Testis (tissue), 3 donors: ENCODE data around the gene P2RX7. TPM values are rescaled to one million over a fixed set of nuclear protein-coding genes. Genes with fewer than 3 reads are reported as not detected.

ENCODE experiments used
- DNase-seq: peaks from one replicate; pipeline ENCODE4 v3.0.0-alpha.2; 2019
- H3K27ac ChIP-seq, 2 donors: fragments of 200-600 bp; sonication (generic); one replicate each; pipeline ENCODE4 v1.5.1; 2019
- H3K27me3 ChIP-seq: fragments of 200-600 bp; sonication (generic); one replicate; pipeline ENCODE4 v1.5.1; 2019
- H3K36me3 ChIP-seq: fragments of 200-600 bp; sonication (generic); one replicate; pipeline ENCODE4 v1.5.1; 2017; ENCODE audit warnings: low read depth; ENCODE audit errors: missing control alignments
- H3K4me1 ChIP-seq: fragments of 200-600 bp; sonication (generic); one replicate; pipeline ENCODE4 v1.5.1; 2019
- H3K4me3 ChIP-seq, 2 donors: fragments of 200-600 bp; sonication (generic); one replicate each; pipeline ENCODE4 v1.5.1; 2017 to 2019
- H3K9me3 ChIP-seq: fragments of 200-600 bp; sonication (generic); one replicate; pipeline ENCODE4 v1.5.1; 2017
- POLR2A ChIP-seq: fragments of 450-650 bp; IDR thresholded peaks from one replicate; pipeline ENCODE4 v1.6.1; 2017; ENCODE audit warnings: antibody characterized with exemption, mild to moderate bottlenecking, moderate library complexity
- WGBS, 2 donors: methylation state at CpG; one replicate each; pipeline ENCODE4 v1.1.5; 2018; 5-methylcytosine and 5-hydroxymethylcytosine counted together
- intact Hi-C: fragments of 100-400 bp; cut with DNase I; formaldehyde crosslinking; loops from one replicate; pipeline ENCODE4 v1.15.1; 2023; ENCODE audit warnings: low total_unique reads
- polyA plus RNA-seq: library from polyadenylated mRNA; stranded (reverse); fragments of 350-450 nt; fragmentation: Illumina TruSeq; extraction: RNeasy Lipid Tissue Mini Kit (QIAGEN cat#74804); gene quantifications from one replicate; pipeline ENCODE4 v1.2.3, GENCODE V29; 2014; ENCODE audit warnings: low read depth, low replicate concordance; ENCODE audit not compliant: insufficient read depth
- total RNA-seq, 2 donors: library from RNA; depleted of rRNA; stranded (reverse); fragments of >200 nt; gene quantifications; one replicate each; pipeline ENCODE4 v1.2.3, GENCODE V29; 2016
- TF ChIP-seq, protein P1 (sequence below), 3 experiments: fragments of 450-650 bp in 2 of 3; fragments of 200-600 bp in 1 of 3; sonication (generic) in 1 of 3; IDR thresholded peaks; one replicate each; pipeline ENCODE4 v1.5.1; 2016 to 2019; ENCODE audit warnings: antibody characterized with exemption in 3 of 3, mild to moderate bottlenecking in 2 of 3, moderate library complexity in 1 of 3

The P2RX7 gene
- total and polyA plus RNA-seq, 3 donors from 2014 or later = 3.0 to 12.8 (median 5.6) TPM

DNA sequence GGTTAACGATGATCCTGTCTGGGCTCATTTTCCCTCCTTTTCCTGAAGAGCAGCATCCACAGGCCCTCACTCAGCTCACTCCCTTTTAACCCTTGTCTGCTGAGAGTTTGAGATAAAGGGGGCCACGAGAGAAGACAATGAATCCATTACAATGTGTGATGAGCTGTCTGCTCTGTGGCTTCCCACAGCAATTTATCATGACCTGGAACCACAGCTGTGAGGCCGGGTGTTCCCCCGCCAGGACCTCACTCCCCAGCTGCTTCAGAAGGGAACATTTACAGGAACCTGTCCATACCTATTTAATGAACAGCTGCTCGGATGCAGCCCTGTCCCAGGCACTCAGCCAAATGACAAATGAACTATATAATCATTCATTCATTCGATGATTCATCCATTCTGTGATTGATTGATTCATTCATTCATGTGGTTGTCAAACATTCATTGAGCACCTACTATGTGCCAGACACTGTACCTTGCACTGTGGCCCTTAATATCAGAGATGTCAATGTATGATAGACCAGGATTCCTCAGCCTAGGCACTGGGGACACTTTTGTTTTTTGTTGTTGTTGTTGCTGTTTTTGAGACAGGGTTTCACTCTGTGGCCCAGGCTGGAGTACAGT lies 18.5 kb upstream of the P2RX7 start:
- Histone ChIP-seq H3K27me3 (no peaks in the 10 kb centered on the region), H3K9me3 (no peaks in the 10 kb centered on the region), H3K4me3 (no peak overlapping the region), H3K27ac (no peak overlapping the region), H3K4me1 (no peaks in the 10 kb centered on the region), H3K36me3 (no peaks in the 10 kb centered on the region)
- intact Hi-C loops = no loop called here
- 56 to 66% methylated on average over 6 of the region's 6 CpGs for WGBS, 2 donors
- no peak for TF ChIP-seq POLR2A
- TF ChIP-seq, protein P1, sequence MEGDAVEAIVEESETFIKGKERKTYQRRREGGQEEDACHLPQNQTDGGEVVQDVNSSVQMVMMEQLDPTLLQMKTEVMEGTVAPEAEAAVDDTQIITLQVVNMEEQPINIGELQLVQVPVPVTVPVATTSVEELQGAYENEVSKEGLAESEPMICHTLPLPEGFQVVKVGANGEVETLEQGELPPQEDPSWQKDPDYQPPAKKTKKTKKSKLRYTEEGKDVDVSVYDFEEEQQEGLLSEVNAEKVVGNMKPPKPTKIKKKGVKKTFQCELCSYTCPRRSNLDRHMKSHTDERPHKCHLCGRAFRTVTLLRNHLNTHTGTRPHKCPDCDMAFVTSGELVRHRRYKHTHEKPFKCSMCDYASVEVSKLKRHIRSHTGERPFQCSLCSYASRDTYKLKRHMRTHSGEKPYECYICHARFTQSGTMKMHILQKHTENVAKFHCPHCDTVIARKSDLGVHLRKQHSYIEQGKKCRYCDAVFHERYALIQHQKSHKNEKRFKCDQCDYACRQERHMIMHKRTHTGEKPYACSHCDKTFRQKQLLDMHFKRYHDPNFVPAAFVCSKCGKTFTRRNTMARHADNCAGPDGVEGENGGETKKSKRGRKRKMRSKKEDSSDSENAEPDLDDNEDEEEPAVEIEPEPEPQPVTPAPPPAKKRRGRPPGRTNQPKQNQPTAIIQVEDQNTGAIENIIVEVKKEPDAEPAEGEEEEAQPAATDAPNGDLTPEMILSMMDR (IDR thresholded peaks at IDR 0.05) = no peak
- DNase-seq = no peak

DNA sequence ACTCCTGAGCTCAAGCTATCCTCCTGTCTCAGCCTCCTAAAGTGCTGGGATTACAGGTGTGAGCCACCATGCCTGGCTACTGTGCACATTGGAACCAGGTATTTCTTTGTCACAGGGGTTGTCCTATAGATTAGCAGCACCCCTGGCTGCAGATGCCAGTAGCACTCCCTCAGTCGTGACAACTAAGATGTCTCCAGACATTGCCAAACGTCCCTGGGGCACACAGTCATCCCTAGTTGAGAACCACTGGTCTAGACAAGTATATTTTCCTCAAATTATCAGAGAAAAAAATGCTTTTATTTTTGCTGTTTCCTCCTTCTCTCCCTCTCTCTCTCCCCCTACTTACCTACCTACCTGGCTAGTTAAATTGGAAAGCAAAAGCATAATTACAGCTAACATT lies 17.9 kb upstream of the P2RX7 start:
- no peak overlapping the region for H3K4me3 ChIP-seq
- H3K27me3 ChIP-seq = no peaks in the 10 kb centered on the region
- intact Hi-C loops = no loop called here
- no peak for TF ChIP-seq POLR2A
- TF ChIP-seq, protein P1 (IDR thresholded peaks at IDR 0.05) = no peak
- no peaks in the 10 kb centered on the region for H3K9me3 ChIP-seq
- no peaks in the 10 kb centered on the region for H3K36me3 ChIP-seq
- WGBS, 2 donors = 65 to 71% methylated on average over 2 of the region's 2 CpGs
- no peak for DNase-seq
- H3K4me1 ChIP-seq = no peaks in the 10 kb centered on the region
- no peak overlapping the region for H3K27ac ChIP-seq

DNA sequence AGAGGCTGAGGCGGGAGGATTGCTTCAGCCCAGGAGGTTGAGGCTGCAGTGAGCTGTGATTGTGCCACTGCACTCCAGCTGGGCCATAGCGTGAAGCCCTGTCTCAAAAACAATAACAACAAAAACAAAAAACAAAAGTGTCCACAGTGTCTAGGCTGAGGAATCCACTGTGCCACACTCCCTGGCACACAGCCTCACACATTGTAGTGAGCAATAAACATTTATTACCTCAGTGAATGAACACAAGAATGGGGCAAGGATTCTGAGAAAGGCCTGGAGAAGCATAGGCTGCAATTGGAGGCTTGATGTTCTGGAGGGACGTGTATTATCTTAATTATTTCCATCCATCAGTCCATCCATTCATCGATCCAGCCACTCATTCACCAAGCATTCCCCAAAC lies 17.1 kb upstream of the P2RX7 start:
- no peaks in the 10 kb centered on the region for H3K36me3 ChIP-seq
- no peak for DNase-seq
- TF ChIP-seq, protein P1 (IDR thresholded peaks at IDR 0.05) = no peak
- no peak for TF ChIP-seq POLR2A
- intact Hi-C loops = no loop called here
- no peaks in the 10 kb centered on the region for H3K27me3 ChIP-seq
- H3K4me1 ChIP-seq = no peaks in the 10 kb centered on the region
- no peak overlapping the region for H3K4me3 ChIP-seq
- 86 to 97% methylated on average over 4 of the region's 4 CpGs for WGBS, 2 donors
- H3K27ac ChIP-seq = no peak overlapping the region
- H3K9me3 ChIP-seq = no peaks in the 10 kb centered on the region

DNA sequence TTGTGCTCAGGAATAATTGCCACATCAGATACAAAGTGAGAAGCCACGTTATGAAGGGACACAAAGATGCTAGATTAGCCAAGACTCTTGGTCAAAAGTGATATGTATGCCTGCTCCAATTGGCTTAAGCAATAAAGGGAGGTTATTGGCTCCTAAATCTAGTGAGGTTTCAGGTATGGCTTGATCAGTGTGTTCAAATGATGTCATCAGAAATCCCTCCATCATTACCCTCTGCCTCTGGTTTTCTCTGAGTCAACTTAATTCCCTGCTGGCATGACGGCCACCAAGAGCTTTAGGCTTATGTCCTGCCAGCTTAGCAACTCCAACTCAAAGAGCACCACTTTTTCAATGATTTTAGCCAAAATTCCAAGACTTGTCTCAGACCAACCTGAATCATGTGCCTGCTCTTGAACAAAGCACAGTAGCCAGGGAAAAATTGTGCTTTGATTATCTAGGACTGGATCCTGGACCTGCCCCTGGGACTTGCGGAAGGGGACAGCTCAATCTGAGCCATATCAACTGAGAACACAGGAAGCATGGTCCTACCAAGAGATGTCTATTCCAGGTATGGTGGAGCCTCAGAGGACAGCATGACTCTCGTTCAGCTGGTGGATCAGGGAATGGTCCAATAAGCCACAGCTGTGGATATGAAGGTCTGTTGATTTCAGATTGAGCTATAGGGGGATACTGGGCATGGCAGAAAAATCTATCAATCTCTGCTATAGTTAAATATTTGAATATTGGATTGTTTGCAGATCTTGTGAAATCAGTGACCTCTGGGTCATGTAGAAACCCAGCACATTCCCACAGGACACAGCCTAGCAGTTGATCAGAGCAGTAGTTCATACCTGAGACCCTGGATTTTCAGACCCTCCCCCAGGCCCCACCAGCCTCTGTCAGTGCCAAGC lies 16.1 kb upstream of the P2RX7 start:
- Histone ChIP-seq H3K27ac (no peak overlapping the region), H3K4me1 (no peaks in the 10 kb centered on the region), H3K4me3 (no peak overlapping the region), H3K36me3 (no peaks in the 10 kb centered on the region), H3K9me3 (no peaks in the 10 kb centered on the region), H3K27me3 (no peaks in the 10 kb centered on the region)
- intact Hi-C loops = no loop called here
- DNase-seq = no peak
- WGBS, 2 donors = 90% methylated on average over 4 of the region's 4 CpGs
- TF ChIP-seq, protein P1 (IDR thresholded peaks at IDR 0.05) = no peak
